ENCODE results near the gene KSR1. TPM values are rescaled to one million over a fixed set of nuclear protein-coding genes. Genes with fewer than 3 reads are reported as not detected.

KSR1 gene
- total and polyA plus RNA-seq, 2 of the 4 experiments (the other 2 are of a cell fraction) = 12.5 to 21.9 TPM

DNA sequence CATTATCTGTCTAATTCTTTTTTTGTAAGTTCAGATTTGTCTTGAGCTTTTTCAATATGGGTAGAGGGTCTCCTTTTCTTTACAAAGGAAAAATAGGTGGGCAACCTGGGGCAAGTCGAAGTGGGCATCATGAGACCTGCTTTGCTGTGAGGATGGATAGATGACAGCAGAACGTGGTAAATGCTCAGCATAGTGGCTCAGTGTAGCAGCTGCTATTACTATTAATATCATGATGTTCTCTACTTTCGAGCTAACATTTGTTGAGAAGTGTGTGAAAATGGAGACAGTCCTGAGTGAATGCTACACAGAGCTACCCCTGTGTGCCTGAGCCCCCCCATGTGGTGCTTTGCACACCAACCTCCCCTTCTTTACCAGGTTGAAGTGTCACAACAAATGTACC lies 135.7 kb downstream of the KSR1 start:
- WGBS, 2 experiments (ENCODE audit: extremely low coverage in 2 of 2, insufficient read length in 1 of 2) = no CpG with 5 or more reads among the region's 3 CpGs
- CTCF ChIA-PET = interaction anchor here (1.1 kb wide), 1 partner anchor 238 kb away, joined by 3 read pairs; no protein-coding TSS in a partner anchor
- Histone ChIP-seq H3K9me3 (ENCODE audit: control insufficient read depth, insufficient read depth, low read length) (no peaks in the 10 kb centered on the region), H3K4ac (ENCODE audit: low read depth, low read length) (no peak overlapping the region), H2BK120ac (ENCODE audit: low read depth, low read length) (no peak overlapping the region), H3K9me1 (ENCODE audit: insufficient read depth, low read length) (peaks cover 11% of the 10 kb centered on the region), H3K36me3 (ENCODE audit: control insufficient read depth, insufficient read depth, low read length) (peaks cover 91% of the 10 kb centered on the region), H2AK9ac (replicated peaks; ENCODE audit: low read depth, low read length, poor library complexity) (no peak overlapping the region), H4K20me1 (ENCODE audit: insufficient read depth, low read length) (no peaks in the 10 kb centered on the region), H2BK5ac (ENCODE audit: low read depth, low read length, poor library complexity, severe bottlenecking) (no peak overlapping the region), H3K56ac (ENCODE audit: extremely low read depth, insufficient read depth, low read length) (no peak overlapping the region), H3K79me1 (ENCODE audit: low read depth in 1 of 2, low read length in 2 of 2) (peaks cover 16 to 28% of the 10 kb centered on the region in 2 experiments; a peak in 3 of 4 replicates), H2AK5ac (ENCODE audit: low read depth, low read length) (no peak overlapping the region), H3K4me1 (ENCODE audit: control insufficient read depth, insufficient read depth, low read length) (peaks cover 3% of the 10 kb centered on the region), H3K23ac (ENCODE audit: low read depth, low read length) (no peak overlapping the region), H2AFZ (replicated peaks; ENCODE audit: low read length, poor library complexity) (no peak overlapping the region), H3K9ac (ENCODE audit: low read depth, low read length) (no peak overlapping the region), H4K5ac (ENCODE audit: low read depth, low read length) (no peak overlapping the region), H3K4me3 (ENCODE audit: insufficient read depth, low read depth, low read length) (no peak overlapping the region), H4K8ac (ENCODE audit: low read depth in 2 of 2, low read length in 2 of 2) (no peak overlapping the region), H3K4me2 (ENCODE audit: low read depth, low read length) (no peak overlapping the region), H3K14ac (replicated peaks; ENCODE audit: low read depth, low read length) (no peak overlapping the region), H3K18ac (ENCODE audit: low read depth, low read length) (no peak overlapping the region), H2BK15ac (ENCODE audit: low read depth, low read length) (no peak overlapping the region), H3K27ac (ENCODE audit: insufficient read depth, low read length) (no peak overlapping the region), H3K27me3 (ENCODE audit: control insufficient read depth, insufficient read depth, low read length) (no peaks in the 10 kb centered on the region), H4K91ac (ENCODE audit: insufficient read depth, low read depth, low read length) (no peak overlapping the region), H2BK20ac (ENCODE audit: low read depth, low read length) (no peak overlapping the region)
- DNase-seq = no peak
- intact Hi-C loops (cut with micrococcal nuclease) (no loop called here), dilution Hi-C loops (cut with HindIII; ENCODE audit: low sequenced_read_pairs, unreplicated experiment) (no loop called here), in situ Hi-C loops (cut with MboI; ENCODE audit: low sequenced_read_pairs) (loop anchor here (10.0 kb wide), 1 partner anchor 347 kb away; no protein-coding TSS in a partner anchor)
- TF ChIP-seq POLR2A (IDR thresholded peaks at IDR 0.05; ENCODE audit: low read depth, low read length) (no peak), NFE2L2 (IDR thresholded peaks at IDR 0.05; ENCODE audit: low read depth, low read length) (no peak), RCOR1 (IDR thresholded peaks at IDR 0.05; ENCODE audit: insufficient replicate concordance, low read length) (no peak), CEBPB (IDR thresholded peaks at IDR 0.05; ENCODE audit: low read depth, low read length) (no peak), MXI1 (IDR thresholded peaks at IDR 0.05; ENCODE audit: borderline replicate concordance, low read depth, low read length) (no peak), CHD1 (IDR thresholded peaks at IDR 0.05; ENCODE audit: low read depth, low read length) (no peak), MAFK (IDR thresholded peaks at IDR 0.05; ENCODE audit: low read depth, low read length) (no peak), SMC3 (IDR thresholded peaks at IDR 0.05; ENCODE audit: low read depth, low read length) (no peak), ELK1 (IDR thresholded peaks at IDR 0.05; ENCODE audit: borderline replicate concordance, low read depth, low read length) (no peak), RAD21 (IDR thresholded peaks at IDR 0.05; ENCODE audit: low read length) (no peak), BHLHE40 (IDR thresholded peaks at IDR 0.05; ENCODE audit: low read depth, low read length) (no peak), FOS (IDR thresholded peaks at IDR 0.05; ENCODE audit: low read depth, low read length) (no peak)
- POLR2A ChIA-PET (ENCODE audit: unreplicated experiment) = no interaction called here
- no TSS peak for BruUV-seq (replicated peaks)
- no peak for ATAC-seq (ENCODE audit: low read depth)
